ENCODE data around the gene GARNL3.

The GARNL3 gene

GRCh38 chr9:127279717-127280285 lies 15.2 kb downstream of the GARNL3 start:
- DNase-seq = peak; percentile 41

- no peak for DNase-seq
Measured at GRCh38 chr9:127280880-127281660, 16.5 kb downstream of the GARNL3 start.

- no peak for DNase-seq
Measured at GRCh38 chr9:127281891-127282290, 17.3 kb downstream of the GARNL3 start.

- no peak for DNase-seq
Measured at GRCh38 chr9:127282611-127283010, 18.0 kb downstream of the GARNL3 start.

GRCh38 chr9:127283135-127283534 lies 18.6 kb downstream of the GARNL3 start:
- DNase-seq = no peak

GRCh38 chr9:127283917-127284497 lies 19.4 kb downstream of the GARNL3 start:
- DNase-seq = peak; percentile 29

- DNase-seq = no peak
Measured at GRCh38 chr9:127285965-127286364, 21.4 kb downstream of the GARNL3 start.

GRCh38 chr9:127290561-127291065 lies 26.0 kb downstream of the GARNL3 start:
- peak; percentile 25 for DNase-seq

GRCh38 chr9:127291246-127291778 lies 26.7 kb downstream of the GARNL3 start:
- DNase-seq = no peak

GRCh38 chr9:127292415-127292814 lies 27.8 kb downstream of the GARNL3 start:
- no peak for DNase-seq

- no peak for DNase-seq
Measured at GRCh38 chr9:127293328-127293727, 28.8 kb downstream of the GARNL3 start.

GRCh38 chr9:127293767-127294166 lies 29.2 kb downstream of the GARNL3 start:
- no peak for DNase-seq

GRCh38 chr9:127295005-127295404 lies 30.4 kb downstream of the GARNL3 start:
- DNase-seq = no peak

GRCh38 chr9:127300886-127301447 lies 36.4 kb downstream of the GARNL3 start:
- DNase-seq = no peak

GRCh38 chr9:127303830-127304229 lies 39.3 kb downstream of the GARNL3 start:
- no peak for DNase-seq

- no peak for DNase-seq
Measured at GRCh38 chr9:127305206-127305837, 40.7 kb downstream of the GARNL3 start.

- peak; percentile 49 for DNase-seq
Measured at GRCh38 chr9:127305838-127306226, 41.3 kb downstream of the GARNL3 start.

- no peak for DNase-seq
Measured at GRCh38 chr9:127307802-127308201, 43.2 kb downstream of the GARNL3 start.

- DNase-seq = no peak
Measured at GRCh38 chr9:127308652-127309434, 44.3 kb downstream of the GARNL3 start.

GRCh38 chr9:127309715-127310114 lies 45.1 kb downstream of the GARNL3 start:
- no peak for DNase-seq

- DNase-seq = peak; percentile 83
Measured at GRCh38 chr9:127311239-127311741, 46.7 kb downstream of the GARNL3 start.

GRCh38 chr9:127313042-127313560 lies 48.5 kb downstream of the GARNL3 start:
- no peak for DNase-seq
